GM12801 (cell line): ENCODE data around the gene PPP1R12A.

Experiments used
- TF ChIP-seq, protein P1 (sequence below): IDR thresholded peaks from one replicate; pipeline ENCODE4 v1.5.1; 2011; ENCODE audit warnings: control low read depth; ENCODE audit not compliant: insufficient read length; ENCODE audit errors: extremely low read depth

PPP1R12A gene

DNA sequence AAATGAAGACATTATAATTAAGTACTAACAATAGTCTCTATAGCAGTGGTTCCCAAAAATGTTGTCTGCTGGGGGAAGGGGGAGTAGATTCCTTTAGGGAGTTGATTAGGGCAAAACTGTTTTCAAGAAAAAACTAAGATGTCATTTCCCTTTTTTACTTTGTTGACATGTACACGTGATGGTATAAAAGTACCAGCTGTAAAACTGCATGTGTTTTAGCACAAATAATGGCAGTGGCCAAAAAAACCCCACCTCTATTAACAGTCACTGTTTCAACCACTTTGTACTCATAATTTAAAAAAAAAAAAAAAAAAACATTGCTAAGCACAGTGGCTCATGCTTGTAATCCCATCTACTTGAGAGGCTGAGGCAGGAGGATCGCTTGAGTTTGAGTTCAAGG, 61.7 kb downstream of the PPP1R12A start:
- TF ChIP-seq, protein P1, sequence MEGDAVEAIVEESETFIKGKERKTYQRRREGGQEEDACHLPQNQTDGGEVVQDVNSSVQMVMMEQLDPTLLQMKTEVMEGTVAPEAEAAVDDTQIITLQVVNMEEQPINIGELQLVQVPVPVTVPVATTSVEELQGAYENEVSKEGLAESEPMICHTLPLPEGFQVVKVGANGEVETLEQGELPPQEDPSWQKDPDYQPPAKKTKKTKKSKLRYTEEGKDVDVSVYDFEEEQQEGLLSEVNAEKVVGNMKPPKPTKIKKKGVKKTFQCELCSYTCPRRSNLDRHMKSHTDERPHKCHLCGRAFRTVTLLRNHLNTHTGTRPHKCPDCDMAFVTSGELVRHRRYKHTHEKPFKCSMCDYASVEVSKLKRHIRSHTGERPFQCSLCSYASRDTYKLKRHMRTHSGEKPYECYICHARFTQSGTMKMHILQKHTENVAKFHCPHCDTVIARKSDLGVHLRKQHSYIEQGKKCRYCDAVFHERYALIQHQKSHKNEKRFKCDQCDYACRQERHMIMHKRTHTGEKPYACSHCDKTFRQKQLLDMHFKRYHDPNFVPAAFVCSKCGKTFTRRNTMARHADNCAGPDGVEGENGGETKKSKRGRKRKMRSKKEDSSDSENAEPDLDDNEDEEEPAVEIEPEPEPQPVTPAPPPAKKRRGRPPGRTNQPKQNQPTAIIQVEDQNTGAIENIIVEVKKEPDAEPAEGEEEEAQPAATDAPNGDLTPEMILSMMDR: no peak

DNA sequence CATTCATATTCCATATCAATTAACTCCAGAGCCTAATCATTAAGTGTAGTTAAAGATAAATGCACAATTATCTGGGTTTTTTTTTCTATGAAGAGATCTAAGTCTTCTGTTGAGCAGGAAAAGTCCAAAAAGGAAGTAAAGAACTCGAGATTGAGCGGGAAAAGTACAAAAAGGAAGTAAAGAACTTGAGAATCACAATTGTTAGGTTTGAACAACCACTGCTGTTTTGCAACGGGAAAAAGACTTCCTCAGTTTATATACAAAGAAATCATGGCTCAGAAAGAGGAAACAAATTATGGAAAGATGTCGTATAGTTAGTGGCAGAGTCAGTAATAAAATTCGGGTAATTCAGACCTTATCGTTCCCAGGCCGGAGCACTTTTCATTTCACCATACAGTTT, 63.3 kb downstream of the PPP1R12A start:
- TF ChIP-seq, protein P1: no peak

DNA sequence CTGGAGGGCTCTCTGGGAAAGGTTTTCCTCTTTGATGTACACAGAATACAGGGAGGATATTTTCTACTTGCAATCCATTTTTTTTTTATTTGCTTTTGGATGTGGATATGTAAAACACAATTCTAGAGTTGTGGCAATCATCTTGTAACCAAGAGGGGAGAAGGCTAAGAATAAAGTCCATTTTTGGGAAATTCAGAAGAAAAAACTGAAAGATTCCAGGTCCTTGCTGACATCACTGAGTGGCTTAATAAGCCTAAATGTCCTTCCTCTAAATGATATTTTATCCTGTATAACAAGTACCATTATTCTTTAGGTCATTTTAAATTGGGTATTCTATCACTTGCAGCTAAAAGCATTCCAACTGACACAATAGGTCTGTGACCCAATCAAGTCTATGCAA, 64.0 kb downstream of the PPP1R12A start:
- TF ChIP-seq, protein P1: no peak

DNA sequence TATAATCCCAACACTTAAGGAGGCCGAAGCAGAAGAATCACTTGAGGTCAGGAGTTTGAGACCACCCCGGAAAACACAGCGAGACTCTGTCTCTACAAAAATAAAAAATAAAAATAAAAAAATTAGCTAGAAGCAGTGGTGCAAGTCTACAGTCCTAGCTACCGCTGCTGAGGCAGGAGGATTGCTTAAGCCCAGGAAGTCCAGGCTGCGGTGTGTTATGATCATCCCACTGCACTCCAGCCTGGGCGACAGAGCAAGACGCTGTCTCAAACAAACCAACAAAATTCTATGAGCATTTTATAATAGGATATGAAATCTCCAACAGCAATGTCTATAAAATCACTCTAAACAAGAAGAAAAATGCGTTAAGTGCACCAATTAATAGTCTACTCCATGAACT, 75.3 kb downstream of the PPP1R12A start:
- TF ChIP-seq, protein P1: no peak

DNA sequence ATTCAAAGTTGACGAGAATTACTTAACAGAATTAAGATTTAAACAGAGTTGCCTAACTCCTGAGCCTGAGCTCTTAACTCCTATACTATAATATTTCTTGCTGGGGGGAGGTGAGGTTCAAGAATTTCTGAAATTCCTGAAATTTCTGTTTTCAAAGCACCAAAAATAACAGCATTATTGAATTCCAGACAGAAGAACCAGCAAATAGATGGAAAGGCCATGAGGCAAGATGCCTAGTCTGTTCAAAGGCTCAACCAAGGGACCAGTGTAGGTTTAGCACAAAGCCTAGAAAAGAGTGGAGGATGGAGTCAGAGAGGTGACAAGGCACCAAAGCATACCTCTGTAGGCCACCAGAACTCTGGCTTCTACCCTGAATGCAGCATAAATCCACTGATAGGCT, 76.4 kb downstream of the PPP1R12A start:
- TF ChIP-seq, protein P1: no peak

DNA sequence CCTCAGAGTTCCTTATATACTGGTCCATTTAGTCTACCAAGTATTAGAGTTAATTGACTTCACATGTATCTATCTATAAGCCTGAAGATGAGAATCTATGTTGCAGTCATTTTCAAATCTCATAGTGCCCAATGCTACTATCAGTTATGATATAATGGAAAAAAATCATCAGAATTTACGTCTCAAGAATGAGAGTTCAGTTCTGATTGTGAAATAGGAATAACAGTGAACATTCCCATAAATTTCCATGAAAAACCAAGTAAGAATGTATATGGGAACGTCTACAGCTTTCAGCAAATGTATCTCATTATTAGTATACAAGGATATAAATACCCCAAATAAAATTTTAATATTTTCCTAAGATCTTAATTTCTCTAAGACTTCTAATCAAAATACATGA, 77.2 kb downstream of the PPP1R12A start:
- TF ChIP-seq, protein P1: no peak

DNA sequence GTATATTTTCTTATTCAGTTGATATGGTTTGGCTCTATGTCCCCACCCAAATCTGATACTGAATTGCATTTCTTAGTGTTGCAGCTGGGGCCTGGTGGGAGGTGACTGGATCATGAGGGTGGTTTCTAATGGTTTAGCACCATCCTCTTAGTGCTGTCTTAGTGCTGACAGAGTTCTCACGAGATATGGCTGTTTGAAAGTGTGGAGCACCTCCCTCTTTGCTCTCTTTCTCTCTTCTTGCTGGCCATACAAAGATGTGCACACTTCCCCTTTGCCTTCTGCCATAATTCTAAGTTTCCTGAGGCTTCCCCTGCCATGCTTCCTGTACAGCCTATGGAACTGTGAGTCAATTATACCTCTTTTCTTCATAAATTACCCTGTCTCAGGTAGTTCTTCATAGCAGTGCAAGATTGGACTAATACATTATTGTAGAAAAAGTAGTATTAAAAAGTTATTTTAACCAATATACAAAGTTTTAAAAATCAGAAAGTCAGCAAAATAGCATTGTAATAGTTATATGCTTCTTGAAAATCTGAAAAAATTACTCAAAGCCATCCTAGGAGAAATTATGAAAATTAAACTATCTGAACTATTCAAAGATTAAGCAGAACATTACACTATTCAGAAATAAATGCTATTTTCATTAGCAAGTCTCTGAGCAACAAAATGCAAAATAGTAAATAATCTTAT, 84.1 kb downstream of the PPP1R12A start:
- TF ChIP-seq, protein P1: no peak
